Measurements from ENCODE around the gene LRMDA.

LRMDA gene

DNA sequence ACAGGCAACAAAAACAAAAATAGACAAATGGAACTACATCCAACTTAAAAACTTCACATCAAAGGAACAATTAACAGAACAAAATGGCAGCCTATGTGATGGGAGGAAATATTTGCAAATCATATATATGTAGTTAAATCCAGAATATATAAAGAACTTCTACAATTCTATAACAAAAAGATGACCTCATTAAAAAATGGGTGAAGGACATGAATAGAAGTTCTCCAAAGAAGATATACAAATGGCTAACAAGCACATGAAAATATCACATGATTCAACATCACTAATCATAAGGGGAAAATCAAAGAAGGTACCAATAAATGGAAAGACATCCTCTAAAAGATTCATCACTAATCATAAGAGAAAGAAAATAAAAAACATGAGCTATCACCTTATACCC is 416.1 kb downstream of the LRMDA start:
- no peaks in the 10 kb centered on the region for H3K36me3 ChIP-seq (ENCODE audit: control insufficient read depth, insufficient read depth, low read length)
- no peaks in the 10 kb centered on the region for H3K27me3 ChIP-seq (ENCODE audit: control insufficient read depth, insufficient read depth, low read length)
- no peak overlapping the region for H3K27ac ChIP-seq (ENCODE audit: low read length)
- H3K9me3 ChIP-seq (ENCODE audit: control insufficient read depth, insufficient read depth, low read length): no peaks in the 10 kb centered on the region
- H3K4me3 ChIP-seq (ENCODE audit: low read length): no peak overlapping the region
- H3K4me1 ChIP-seq (ENCODE audit: control insufficient read depth, insufficient read depth, low read length): no peaks in the 10 kb centered on the region
- no peak for DNase-seq (ENCODE audit: low read depth, low spot score)

DNA sequence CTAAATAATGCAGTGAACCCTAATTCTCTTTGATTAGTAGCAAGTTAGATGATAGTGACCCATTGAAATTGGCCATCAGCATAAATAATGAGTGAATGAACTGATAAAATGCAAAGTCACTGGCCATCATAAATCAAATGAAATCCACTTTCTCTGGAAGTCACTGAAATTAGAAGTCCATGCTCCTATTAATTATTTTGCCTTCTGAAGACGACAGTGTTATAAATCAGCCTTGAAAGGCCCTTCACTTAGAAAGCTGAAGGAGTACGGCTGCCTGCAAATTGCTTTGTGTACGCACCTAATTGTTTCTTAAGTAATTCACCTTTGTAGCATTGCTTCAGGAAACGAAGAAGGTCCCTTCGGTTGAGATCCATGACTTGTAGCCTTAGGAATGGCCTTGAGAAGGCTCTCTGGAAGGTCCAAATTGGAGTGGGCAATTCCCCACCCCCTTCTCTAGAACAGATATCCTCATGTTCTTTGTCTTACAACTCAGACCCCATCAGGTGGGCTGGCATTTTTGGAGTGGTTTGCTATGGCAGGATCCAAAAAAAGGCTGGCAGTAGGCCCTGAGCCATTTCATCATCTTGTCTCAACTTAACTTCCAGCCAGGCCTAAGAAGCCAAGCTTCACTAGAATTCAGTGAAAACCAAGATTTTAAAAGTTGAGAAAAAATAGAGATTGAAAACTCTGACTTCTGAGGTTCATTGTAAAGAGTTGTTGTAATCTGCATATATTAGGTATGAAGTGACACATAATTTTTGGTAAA is 420.3 kb downstream of the LRMDA start:
- DNase-seq (ENCODE audit: low read depth, low spot score): no peak
- Histone ChIP-seq H3K4me1 (ENCODE audit: control insufficient read depth, insufficient read depth, low read length) (no peaks in the 10 kb centered on the region), H3K36me3 (ENCODE audit: control insufficient read depth, insufficient read depth, low read length) (no peaks in the 10 kb centered on the region), H3K27me3 (ENCODE audit: control insufficient read depth, insufficient read depth, low read length) (no peaks in the 10 kb centered on the region), H3K4me3 (ENCODE audit: low read length) (no peak overlapping the region), H3K9me3 (ENCODE audit: control insufficient read depth, insufficient read depth, low read length) (no peaks in the 10 kb centered on the region), H3K27ac (ENCODE audit: low read length) (no peak overlapping the region)
- no CpG with 5 or more reads among the region's 5 CpGs for WGBS (ENCODE audit: insufficient coverage, insufficient read length)

DNA sequence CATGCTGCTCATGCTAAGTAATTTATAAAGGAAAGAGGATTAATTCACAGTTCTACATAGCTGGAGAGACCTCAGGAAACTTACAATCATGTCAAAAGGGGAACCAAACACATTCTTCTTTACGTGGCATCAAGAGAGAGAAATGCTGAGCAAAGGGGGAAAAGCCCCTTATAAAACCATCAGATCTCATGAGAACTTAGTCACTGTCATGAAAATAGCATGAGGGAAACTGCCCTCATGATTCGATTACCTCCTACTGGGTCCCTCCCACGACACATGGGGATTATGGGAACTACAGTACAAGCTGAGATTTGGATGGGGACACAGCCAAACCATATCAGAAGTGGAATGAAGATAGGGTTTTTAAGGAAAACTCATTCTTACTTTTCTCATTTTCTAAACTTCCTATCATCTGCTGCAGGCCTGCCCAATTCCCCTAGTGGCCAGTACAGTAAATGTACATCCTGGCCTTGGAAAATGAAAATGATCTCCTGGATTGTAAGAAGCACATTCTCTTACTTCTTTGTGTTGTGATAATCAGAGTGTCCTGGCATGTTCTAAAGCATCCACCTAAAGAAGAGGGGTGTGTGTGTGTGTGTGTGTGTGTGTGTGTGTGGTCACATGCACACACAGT is 421.5 kb downstream of the LRMDA start:
- Histone ChIP-seq H3K4me1 (ENCODE audit: control insufficient read depth, insufficient read depth, low read length) (no peaks in the 10 kb centered on the region), H3K36me3 (ENCODE audit: control insufficient read depth, insufficient read depth, low read length) (no peaks in the 10 kb centered on the region), H3K9me3 (ENCODE audit: control insufficient read depth, insufficient read depth, low read length) (no peaks in the 10 kb centered on the region), H3K27me3 (ENCODE audit: control insufficient read depth, insufficient read depth, low read length) (no peaks in the 10 kb centered on the region), H3K27ac (ENCODE audit: low read length) (no peak overlapping the region), H3K4me3 (ENCODE audit: low read length) (no peak overlapping the region)
- no CpG with 5 or more reads among the region's 3 CpGs for WGBS (ENCODE audit: insufficient coverage, insufficient read length)
- DNase-seq (ENCODE audit: low read depth, low spot score): no peak

DNA sequence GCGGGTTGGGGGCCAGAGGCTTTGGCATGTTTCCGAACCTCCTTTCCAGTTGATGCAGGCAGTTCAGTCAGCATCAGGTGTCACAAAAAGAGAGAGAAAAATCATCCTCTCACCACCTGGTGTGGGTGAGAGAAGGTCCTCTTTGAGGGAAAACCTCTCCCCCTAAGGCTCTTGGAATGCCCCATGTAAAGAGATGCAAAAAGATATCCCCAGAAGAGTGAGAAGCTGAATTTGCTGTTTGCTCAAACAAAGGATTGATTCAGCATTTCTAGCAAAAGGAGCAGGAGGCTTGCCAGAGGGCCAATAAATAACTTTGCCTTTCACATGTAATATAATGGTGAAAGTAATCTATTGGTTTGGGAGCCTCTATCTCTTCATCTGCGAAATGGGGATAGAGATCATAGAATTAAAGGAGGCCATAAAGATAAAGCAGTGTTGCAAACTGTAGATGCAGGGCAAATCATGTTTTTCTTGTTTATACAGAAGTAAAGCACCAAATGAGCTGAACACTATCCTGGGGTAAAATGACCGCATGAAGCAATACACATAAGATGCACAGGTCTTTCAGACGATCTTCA is 425.9 kb downstream of the LRMDA start:
- peak; percentile 27 for DNase-seq (ENCODE audit: low read depth, low spot score)
- no peaks in the 10 kb centered on the region for H3K36me3 ChIP-seq (ENCODE audit: control insufficient read depth, insufficient read depth, low read length)
- H3K4me3 ChIP-seq (ENCODE audit: low read length): no peak overlapping the region
- H3K27ac ChIP-seq (ENCODE audit: low read length): no peak overlapping the region
- H3K9me3 ChIP-seq (ENCODE audit: control insufficient read depth, insufficient read depth, low read length): no peaks in the 10 kb centered on the region
- H3K27me3 ChIP-seq (ENCODE audit: control insufficient read depth, insufficient read depth, low read length): no peaks in the 10 kb centered on the region
- no CpG with 5 or more reads among the region's 5 CpGs for WGBS (ENCODE audit: insufficient coverage, insufficient read length)
- no peaks in the 10 kb centered on the region; the same call in 1 of the 2 replicates for H3K4me1 ChIP-seq (ENCODE audit: control insufficient read depth, insufficient read depth, low read length)

DNA sequence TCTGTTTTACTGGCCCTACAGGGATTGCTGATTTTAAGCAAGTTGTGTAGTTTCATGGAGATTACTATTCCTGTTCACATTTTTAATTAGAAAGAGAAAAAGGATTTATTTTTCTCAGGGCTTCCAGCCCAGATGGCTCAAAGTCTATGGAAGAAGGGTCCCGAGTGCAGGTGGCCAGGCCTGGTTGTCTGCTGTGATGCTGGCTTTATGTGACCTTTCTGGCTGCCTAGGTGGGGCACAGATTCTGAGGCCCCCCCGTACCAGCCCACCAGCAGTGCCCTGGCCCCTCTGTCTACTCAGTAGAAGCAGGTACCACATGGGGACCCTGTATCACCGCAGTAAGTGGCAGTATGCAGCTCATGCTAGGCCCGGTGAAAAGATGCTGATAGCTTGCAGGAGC is 426.5 kb downstream of the LRMDA start:
- WGBS (ENCODE audit: insufficient coverage, insufficient read length): no CpG with 5 or more reads among the region's 4 CpGs
- no peak overlapping the region for H3K27ac ChIP-seq (ENCODE audit: low read length)

DNA sequence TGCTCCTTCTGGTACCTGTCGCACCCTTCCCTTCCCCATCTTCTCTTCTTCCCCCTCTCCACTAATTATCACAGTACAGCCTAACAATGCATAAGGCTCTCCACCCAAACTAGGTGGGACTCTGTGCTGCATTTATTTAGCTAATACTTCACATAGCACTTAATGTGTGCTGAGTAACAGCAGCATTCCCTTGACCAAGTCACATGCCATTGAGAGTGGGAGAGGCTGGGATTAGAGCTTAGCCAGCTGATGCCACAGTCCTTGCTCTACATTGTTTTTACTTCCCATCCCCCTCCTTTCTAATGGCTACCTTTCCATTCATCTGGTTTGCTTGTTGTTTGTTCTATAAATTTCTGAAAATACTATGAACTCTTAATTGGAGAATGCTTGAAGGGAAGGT is 426.9 kb downstream of the LRMDA start:
- no CpG with 5 or more reads among the region's 1 CpG for WGBS (ENCODE audit: insufficient coverage, insufficient read length)
- no peaks in the 10 kb centered on the region for H3K27me3 ChIP-seq (ENCODE audit: control insufficient read depth, insufficient read depth, low read length)
- DNase-seq (ENCODE audit: low read depth, low spot score): no peak
- H3K4me1 ChIP-seq (ENCODE audit: control insufficient read depth, insufficient read depth, low read length): no peaks in the 10 kb centered on the region; the same call in 1 of the 2 replicates
- no peaks in the 10 kb centered on the region for H3K9me3 ChIP-seq (ENCODE audit: control insufficient read depth, insufficient read depth, low read length)
- no peaks in the 10 kb centered on the region for H3K36me3 ChIP-seq (ENCODE audit: control insufficient read depth, insufficient read depth, low read length)
- no peak overlapping the region for H3K4me3 ChIP-seq (ENCODE audit: low read length)
- H3K27ac ChIP-seq (ENCODE audit: low read length): no peak overlapping the region

More for the DNA sequence above, 426.5 kb downstream of the LRMDA start:
- Histone ChIP-seq H3K4me1 (ENCODE audit: control insufficient read depth, insufficient read depth, low read length) (no peaks in the 10 kb centered on the region; the same call in 1 of the 2 replicates), H3K36me3 (ENCODE audit: control insufficient read depth, insufficient read depth, low read length) (no peaks in the 10 kb centered on the region), H3K4me3 (ENCODE audit: low read length) (no peak overlapping the region), H3K27me3 (ENCODE audit: control insufficient read depth, insufficient read depth, low read length) (no peaks in the 10 kb centered on the region), H3K9me3 (ENCODE audit: control insufficient read depth, insufficient read depth, low read length) (no peaks in the 10 kb centered on the region)
- DNase-seq (ENCODE audit: low read depth, low spot score): no peak

DNA sequence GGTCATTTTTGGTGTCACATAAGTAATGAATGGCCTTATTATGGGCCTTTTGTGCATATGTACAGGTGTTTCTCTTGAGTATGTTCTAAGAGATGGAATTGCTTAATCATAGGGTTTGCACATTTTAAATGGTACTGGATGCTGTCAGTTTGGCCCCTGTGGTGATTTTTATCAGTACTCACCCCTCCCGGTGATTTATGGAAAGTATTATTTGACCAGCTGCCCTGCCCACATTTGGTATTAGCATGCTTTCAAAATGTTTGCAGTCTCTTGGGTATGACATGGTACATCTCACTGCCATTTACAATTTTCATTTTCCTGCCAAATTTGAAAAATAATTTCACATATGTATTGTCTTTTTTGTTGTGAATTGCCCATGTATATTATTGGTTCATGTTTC is 427.7 kb downstream of the LRMDA start:
- Histone ChIP-seq H3K27me3 (ENCODE audit: control insufficient read depth, insufficient read depth, low read length) (no peaks in the 10 kb centered on the region), H3K4me3 (ENCODE audit: low read length) (no peak overlapping the region), H3K27ac (ENCODE audit: low read length) (no peak overlapping the region), H3K4me1 (ENCODE audit: control insufficient read depth, insufficient read depth, low read length) (no peaks in the 10 kb centered on the region; the same call in 1 of the 2 replicates), H3K36me3 (ENCODE audit: control insufficient read depth, insufficient read depth, low read length) (no peaks in the 10 kb centered on the region), H3K9me3 (ENCODE audit: control insufficient read depth, insufficient read depth, low read length) (no peaks in the 10 kb centered on the region)
- no peak for DNase-seq (ENCODE audit: low read depth, low spot score)
- WGBS (ENCODE audit: insufficient coverage, insufficient read length): no CpG with 5 or more reads among the region's 1 CpG

DNA sequence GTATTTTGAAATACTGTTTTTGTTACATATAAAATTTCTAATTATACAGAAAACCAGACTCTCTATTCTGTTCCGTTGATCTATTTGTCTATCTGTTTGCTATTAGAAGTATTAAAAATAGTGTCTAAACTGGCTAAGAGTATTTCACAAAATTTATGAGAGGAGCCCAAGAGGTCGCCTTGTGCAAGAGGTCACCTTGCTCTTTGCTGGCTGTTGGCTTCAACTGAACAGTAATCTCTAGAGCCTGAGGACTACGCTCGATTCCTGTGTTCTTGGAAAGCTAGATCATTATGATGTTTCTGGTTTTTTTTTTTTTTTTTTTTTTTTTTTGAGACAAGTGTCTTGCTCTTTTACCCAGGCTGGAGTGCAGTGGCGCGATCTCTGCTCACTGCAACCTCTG is 428.6 kb downstream of the LRMDA start:
- Histone ChIP-seq H3K4me1 (ENCODE audit: control insufficient read depth, insufficient read depth, low read length) (no peaks in the 10 kb centered on the region; the same call in 1 of the 2 replicates), H3K4me3 (ENCODE audit: low read length) (no peak overlapping the region), H3K36me3 (ENCODE audit: control insufficient read depth, insufficient read depth, low read length) (no peaks in the 10 kb centered on the region), H3K27ac (ENCODE audit: low read length) (no peak overlapping the region), H3K9me3 (ENCODE audit: control insufficient read depth, insufficient read depth, low read length) (no peaks in the 10 kb centered on the region), H3K27me3 (ENCODE audit: control insufficient read depth, insufficient read depth, low read length) (no peaks in the 10 kb centered on the region)
- WGBS (ENCODE audit: insufficient coverage, insufficient read length): no CpG with 5 or more reads among the region's 6 CpGs
- no peak for DNase-seq (ENCODE audit: low read depth, low spot score)

DNA sequence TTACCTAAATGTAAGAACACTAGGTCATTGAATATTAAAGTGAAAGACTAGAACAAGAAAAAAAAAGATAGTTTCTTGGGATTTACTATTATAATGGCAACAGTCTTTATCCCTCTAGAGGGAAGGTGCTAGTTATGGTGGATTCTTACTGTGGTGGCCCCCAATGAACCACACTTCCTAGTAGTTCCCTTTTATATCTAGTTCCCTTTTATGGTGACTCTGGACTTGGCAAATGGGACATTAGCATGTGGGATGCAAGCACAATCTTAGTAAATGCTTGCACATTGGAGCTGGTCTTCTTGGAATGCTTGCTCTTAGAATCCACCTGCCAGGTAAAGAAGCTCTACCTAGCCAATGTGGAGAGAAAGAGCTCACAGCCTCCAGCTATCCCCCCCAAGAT is 430.2 kb downstream of the LRMDA start:
- Histone ChIP-seq H3K27me3 (ENCODE audit: control insufficient read depth, insufficient read depth, low read length) (no peaks in the 10 kb centered on the region), H3K4me1 (ENCODE audit: control insufficient read depth, insufficient read depth, low read length) (no peaks in the 10 kb centered on the region; the same call in 1 of the 2 replicates), H3K9me3 (ENCODE audit: control insufficient read depth, insufficient read depth, low read length) (no peaks in the 10 kb centered on the region), H3K27ac (ENCODE audit: low read length) (no peak overlapping the region), H3K36me3 (ENCODE audit: control insufficient read depth, insufficient read depth, low read length) (no peaks in the 10 kb centered on the region), H3K4me3 (ENCODE audit: low read length) (no peak overlapping the region)
- DNase-seq (ENCODE audit: low read depth, low spot score): no peak

DNA sequence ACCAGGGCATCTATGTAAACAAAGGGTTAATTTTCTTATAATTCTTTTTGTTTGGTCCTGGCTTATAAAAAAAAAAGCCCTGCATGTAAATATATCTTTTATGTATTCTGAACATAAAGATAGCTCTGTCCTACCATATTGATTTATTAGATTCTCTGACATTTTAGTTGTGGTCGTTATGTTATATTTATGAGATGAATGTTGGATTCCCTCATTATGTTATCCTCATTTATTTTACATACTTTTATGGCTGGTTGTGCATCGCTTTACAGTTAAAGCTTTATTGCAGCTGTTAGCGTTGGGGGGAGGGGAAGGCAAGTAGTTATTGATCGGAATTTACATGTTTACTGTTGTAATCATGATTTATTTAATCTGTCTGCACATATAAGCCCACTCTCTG is 431.5 kb downstream of the LRMDA start:
- Histone ChIP-seq H3K36me3 (ENCODE audit: control insufficient read depth, insufficient read depth, low read length) (no peaks in the 10 kb centered on the region), H3K27ac (ENCODE audit: low read length) (no peak overlapping the region), H3K27me3 (ENCODE audit: control insufficient read depth, insufficient read depth, low read length) (no peaks in the 10 kb centered on the region), H3K4me1 (ENCODE audit: control insufficient read depth, insufficient read depth, low read length) (no peaks in the 10 kb centered on the region; the same call in 1 of the 2 replicates), H3K4me3 (ENCODE audit: low read length) (no peak overlapping the region), H3K9me3 (ENCODE audit: control insufficient read depth, insufficient read depth, low read length) (no peaks in the 10 kb centered on the region)
- no CpG with 5 or more reads among the region's 4 CpGs for WGBS (ENCODE audit: insufficient coverage, insufficient read length)
- no peak for DNase-seq (ENCODE audit: low read depth, low spot score)

DNA sequence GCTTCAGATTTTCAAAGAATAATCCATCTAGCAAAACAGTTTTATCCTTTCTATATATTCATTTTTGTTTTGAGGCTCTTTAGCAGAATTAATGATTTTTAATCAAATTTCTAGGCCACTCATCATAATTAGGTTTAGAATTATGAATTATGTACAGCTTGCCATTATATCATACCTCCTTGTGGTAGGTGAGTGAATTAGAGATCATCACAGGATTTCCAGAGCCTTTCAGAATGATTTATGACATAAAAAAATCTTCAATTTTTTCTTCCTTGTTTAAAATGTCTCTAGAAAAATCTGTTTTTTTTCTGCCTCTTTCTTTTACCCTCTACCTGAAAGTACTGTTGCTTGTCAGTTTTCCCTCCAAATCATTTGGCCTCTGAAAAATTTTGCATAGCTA is 433.3 kb downstream of the LRMDA start:
- H3K4me1 ChIP-seq (ENCODE audit: control insufficient read depth, insufficient read depth, low read length): no peaks in the 10 kb centered on the region
- no peaks in the 10 kb centered on the region for H3K36me3 ChIP-seq (ENCODE audit: control insufficient read depth, insufficient read depth, low read length)
- H3K27ac ChIP-seq (ENCODE audit: low read length): no peak overlapping the region
- H3K9me3 ChIP-seq (ENCODE audit: control insufficient read depth, insufficient read depth, low read length): no peaks in the 10 kb centered on the region
- no peak for DNase-seq (ENCODE audit: low read depth, low spot score)
- no peak overlapping the region for H3K4me3 ChIP-seq (ENCODE audit: low read length)
- no peaks in the 10 kb centered on the region for H3K27me3 ChIP-seq (ENCODE audit: control insufficient read depth, insufficient read depth, low read length)

All from iPS DF 6.9 (cell line).